Vagina (tissue), 2 donors: ENCODE results near the gene KCTD5.

Source experiments
- POLR2A ChIP-seq, 2 donors: fragments of 450-650 bp; IDR thresholded peaks; one replicate each; pipeline ENCODE4 v1.6.1; 2017; ENCODE audit warnings: antibody characterized with exemption in 2 of 2, mild to moderate bottlenecking in 2 of 2, moderate library complexity in 2 of 2
- POLR2AphosphoS5 ChIP-seq, 2 donors: sonication (generic); formaldehyde crosslinking; IDR thresholded peaks; one replicate each; pipeline ENCODE4 v1.9.0; 2017; ENCODE audit warnings: antibody characterized with exemption in 2 of 2, mild to moderate bottlenecking in 2 of 2, low read depth in 1 of 2; ENCODE audit not compliant: insufficient read depth in 1 of 2
- TF ChIP-seq, protein P1 (sequence below), 3 experiments: fragments of 450-650 bp in 2 of 3; fragments of 200-600 bp in 1 of 3; sonication (generic) in 1 of 3; IDR thresholded peaks; one replicate each; pipeline ENCODE4 v1.5.1; 2017 to 2019; ENCODE audit warnings: antibody characterized with exemption in 3 of 3, mild to moderate bottlenecking in 2 of 3, moderate library complexity in 2 of 3

DNA sequence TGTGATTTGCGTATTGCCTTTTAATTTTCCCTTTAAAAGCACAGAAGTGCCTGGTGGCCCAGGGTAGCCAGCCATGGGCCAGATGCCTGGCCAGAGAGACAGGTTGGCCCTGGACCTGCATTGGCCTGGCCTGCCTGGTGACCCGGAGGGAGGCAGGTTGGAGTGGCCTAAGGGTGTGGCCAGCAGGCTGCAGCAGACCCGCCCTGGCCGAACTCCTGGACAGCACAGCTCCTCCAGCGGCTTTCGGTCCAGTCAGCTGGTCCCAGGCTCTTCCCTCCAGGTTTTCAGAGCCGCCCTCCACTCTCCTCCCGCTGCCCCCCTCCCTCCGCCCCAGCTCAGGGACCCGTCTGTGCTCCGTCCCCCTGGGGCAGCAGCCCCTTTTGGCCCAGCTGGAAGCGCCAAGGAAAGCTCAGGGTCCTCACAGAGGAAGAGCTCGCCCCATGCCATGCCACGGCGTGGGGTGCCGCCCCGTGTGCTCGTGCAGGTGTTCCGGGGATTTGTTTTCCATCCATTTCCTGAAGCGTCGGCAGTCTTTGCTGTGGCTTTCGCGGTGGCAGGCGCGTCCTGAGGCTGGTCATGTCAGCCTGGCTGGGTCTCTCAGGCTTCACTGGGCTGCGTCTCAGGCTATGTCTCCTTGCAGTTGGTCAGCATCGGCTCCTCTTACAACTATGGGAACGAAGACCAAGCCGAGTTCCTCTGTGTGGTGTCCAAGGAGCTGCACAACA lies 19.6 kb downstream of the KCTD5 start:
- TF ChIP-seq, protein P1, sequence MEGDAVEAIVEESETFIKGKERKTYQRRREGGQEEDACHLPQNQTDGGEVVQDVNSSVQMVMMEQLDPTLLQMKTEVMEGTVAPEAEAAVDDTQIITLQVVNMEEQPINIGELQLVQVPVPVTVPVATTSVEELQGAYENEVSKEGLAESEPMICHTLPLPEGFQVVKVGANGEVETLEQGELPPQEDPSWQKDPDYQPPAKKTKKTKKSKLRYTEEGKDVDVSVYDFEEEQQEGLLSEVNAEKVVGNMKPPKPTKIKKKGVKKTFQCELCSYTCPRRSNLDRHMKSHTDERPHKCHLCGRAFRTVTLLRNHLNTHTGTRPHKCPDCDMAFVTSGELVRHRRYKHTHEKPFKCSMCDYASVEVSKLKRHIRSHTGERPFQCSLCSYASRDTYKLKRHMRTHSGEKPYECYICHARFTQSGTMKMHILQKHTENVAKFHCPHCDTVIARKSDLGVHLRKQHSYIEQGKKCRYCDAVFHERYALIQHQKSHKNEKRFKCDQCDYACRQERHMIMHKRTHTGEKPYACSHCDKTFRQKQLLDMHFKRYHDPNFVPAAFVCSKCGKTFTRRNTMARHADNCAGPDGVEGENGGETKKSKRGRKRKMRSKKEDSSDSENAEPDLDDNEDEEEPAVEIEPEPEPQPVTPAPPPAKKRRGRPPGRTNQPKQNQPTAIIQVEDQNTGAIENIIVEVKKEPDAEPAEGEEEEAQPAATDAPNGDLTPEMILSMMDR (IDR thresholded peaks at IDR 0.05): no peak
- TF ChIP-seq POLR2A (IDR thresholded peaks at IDR 0.05) (no peak), POLR2AphosphoS5 (IDR thresholded peaks at IDR 0.05; ENCODE audit: insufficient read depth in 1 of 2, low read depth in 1 of 2) (no peak)
